Measurements from ENCODE around the gene TTPAL. TPM values are rescaled to one million over a fixed set of nuclear protein-coding genes. Genes with fewer than 3 reads are reported as not detected.
"Not testable (repeated sequence)": the region's sequence is repeated elsewhere in the genome, so short reads cannot be mapped to it uniquely, and the experiment has no call there.

Gene TTPAL
- total RNA-seq, 1 experiment from 2014 or later, result 10.3 TPM

DNA sequence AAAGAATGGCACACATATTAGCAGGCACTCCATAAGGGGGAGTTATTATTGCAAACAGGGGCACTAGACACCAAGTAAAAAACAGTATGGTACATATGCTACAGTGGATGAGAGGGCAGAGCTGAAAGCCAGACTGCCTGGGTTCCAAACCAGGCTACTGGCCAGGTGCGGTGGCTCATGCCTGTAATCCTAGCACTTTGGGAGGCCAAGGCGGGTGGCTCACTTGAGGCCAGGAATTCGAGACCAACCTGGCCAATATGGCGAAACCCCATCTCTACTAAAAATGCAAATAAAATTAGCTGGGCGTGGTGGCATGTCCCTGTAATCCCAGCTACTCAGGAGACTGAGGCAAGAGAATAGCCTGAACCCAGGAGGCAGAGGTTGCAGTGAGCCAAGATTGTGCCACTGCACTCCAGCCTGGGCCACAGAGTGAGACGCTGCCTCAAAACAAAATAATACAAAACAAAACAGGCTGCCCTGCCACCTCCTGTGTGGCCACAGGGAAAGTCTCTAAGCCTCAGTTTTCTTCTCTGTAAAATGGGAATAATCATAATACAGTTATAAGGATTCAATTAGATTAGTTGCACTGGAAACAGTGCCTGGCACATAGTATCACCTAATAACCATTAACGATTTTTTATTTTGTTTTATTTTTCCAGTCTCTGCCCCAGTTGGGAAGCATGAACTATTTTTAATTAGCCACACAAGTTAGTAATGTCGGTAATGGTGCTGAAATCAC lies 7.5 kb upstream of the TTPAL start:
- no peaks in the 10 kb centered on the region for H3K9me3 Mint-ChIP-seq
- POLR2A ChIA-PET, result no interaction called here
- H3K27ac Mint-ChIP-seq, result no peak overlapping the region
- DNase-seq (ENCODE audit: low spot score) (no peak), ATAC-seq (no peak)
- no peak overlapping the region for H3K4me3 Mint-ChIP-seq
- no peak for TF ChIP-seq ZNF232 (CRISPR knock-in tag; IDR thresholded peaks at IDR 0.05)
- TF ChIP-seq, protein P1, sequence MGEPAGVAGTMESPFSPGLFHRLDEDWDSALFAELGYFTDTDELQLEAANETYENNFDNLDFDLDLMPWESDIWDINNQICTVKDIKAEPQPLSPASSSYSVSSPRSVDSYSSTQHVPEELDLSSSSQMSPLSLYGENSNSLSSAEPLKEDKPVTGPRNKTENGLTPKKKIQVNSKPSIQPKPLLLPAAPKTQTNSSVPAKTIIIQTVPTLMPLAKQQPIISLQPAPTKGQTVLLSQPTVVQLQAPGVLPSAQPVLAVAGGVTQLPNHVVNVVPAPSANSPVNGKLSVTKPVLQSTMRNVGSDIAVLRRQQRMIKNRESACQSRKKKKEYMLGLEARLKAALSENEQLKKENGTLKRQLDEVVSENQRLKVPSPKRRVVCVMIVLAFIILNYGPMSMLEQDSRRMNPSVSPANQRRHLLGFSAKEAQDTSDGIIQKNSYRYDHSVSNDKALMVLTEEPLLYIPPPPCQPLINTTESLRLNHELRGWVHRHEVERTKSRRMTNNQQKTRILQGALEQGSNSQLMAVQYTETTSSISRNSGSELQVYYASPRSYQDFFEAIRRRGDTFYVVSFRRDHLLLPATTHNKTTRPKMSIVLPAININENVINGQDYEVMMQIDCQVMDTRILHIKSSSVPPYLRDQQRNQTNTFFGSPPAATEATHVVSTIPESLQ (CRISPR knock-in tag; IDR thresholded peaks at IDR 0.05), result no peak
- no peak for TF ChIP-seq NFE2L1 (CRISPR knock-in tag; IDR thresholded peaks at IDR 0.05)
- TF ChIP-seq, protein P2, sequence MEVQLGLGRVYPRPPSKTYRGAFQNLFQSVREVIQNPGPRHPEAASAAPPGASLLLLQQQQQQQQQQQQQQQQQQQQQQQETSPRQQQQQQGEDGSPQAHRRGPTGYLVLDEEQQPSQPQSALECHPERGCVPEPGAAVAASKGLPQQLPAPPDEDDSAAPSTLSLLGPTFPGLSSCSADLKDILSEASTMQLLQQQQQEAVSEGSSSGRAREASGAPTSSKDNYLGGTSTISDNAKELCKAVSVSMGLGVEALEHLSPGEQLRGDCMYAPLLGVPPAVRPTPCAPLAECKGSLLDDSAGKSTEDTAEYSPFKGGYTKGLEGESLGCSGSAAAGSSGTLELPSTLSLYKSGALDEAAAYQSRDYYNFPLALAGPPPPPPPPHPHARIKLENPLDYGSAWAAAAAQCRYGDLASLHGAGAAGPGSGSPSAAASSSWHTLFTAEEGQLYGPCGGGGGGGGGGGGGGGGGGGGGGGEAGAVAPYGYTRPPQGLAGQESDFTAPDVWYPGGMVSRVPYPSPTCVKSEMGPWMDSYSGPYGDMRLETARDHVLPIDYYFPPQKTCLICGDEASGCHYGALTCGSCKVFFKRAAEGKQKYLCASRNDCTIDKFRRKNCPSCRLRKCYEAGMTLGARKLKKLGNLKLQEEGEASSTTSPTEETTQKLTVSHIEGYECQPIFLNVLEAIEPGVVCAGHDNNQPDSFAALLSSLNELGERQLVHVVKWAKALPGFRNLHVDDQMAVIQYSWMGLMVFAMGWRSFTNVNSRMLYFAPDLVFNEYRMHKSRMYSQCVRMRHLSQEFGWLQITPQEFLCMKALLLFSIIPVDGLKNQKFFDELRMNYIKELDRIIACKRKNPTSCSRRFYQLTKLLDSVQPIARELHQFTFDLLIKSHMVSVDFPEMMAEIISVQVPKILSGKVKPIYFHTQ (CRISPR knock-in tag; IDR thresholded peaks at IDR 0.05), result no peak
- TF ChIP-seq, protein P3, sequence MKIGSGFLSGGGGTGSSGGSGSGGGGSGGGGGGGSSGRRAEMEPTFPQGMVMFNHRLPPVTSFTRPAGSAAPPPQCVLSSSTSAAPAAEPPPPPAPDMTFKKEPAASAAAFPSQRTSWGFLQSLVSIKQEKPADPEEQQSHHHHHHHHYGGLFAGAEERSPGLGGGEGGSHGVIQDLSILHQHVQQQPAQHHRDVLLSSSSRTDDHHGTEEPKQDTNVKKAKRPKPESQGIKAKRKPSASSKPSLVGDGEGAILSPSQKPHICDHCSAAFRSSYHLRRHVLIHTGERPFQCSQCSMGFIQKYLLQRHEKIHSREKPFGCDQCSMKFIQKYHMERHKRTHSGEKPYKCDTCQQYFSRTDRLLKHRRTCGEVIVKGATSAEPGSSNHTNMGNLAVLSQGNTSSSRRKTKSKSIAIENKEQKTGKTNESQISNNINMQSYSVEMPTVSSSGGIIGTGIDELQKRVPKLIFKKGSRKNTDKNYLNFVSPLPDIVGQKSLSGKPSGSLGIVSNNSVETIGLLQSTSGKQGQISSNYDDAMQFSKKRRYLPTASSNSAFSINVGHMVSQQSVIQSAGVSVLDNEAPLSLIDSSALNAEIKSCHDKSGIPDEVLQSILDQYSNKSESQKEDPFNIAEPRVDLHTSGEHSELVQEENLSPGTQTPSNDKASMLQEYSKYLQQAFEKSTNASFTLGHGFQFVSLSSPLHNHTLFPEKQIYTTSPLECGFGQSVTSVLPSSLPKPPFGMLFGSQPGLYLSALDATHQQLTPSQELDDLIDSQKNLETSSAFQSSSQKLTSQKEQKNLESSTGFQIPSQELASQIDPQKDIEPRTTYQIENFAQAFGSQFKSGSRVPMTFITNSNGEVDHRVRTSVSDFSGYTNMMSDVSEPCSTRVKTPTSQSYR (CRISPR knock-in tag; IDR thresholded peaks at IDR 0.05), result no peak
- TF ChIP-seq KAT7 (CRISPR knock-in tag; IDR thresholded peaks at IDR 0.05; ENCODE audit: borderline replicate concordance), result no peak
- CTCF ChIA-PET, result no interaction called here
- H3K27me3 Mint-ChIP-seq (ENCODE audit: low read depth), result no peaks in the 10 kb centered on the region; the same call in 1 of the 2 replicates
- H3K4me1 Mint-ChIP-seq, result peaks cover 5% of the 10 kb centered on the region; the same call in 1 of the 2 replicates
- no peaks in the 10 kb centered on the region for H3K36me3 Mint-ChIP-seq

DNA sequence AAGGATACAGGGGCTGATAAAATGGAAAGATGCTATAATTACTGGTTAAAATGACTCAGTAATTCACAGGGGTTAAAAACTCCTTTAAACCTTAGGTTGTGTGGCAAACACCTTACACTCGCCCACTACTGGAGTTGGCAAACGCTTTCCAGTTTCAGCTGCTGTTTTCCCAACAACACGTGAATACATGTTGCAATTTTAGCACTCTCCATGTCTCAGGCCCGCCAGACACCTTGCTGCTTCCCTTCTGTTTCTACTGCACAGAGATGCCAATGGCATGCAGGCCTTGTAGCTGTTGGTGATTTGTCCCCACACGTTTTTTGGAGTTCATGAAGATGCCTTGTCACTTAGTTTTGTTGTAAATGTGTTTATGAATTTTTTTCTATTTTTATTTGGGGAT lies 5.3 kb upstream of the TTPAL start:
- no peak overlapping the region for H3K4me3 Mint-ChIP-seq
- ChIA-PET CTCF (interaction anchor here (2.0 to 2.5 kb wide), 2 partner anchors 72 to 253 kb away, joined by 4 to 17 read pairs; no protein-coding TSS in a partner anchor), POLR2A (no interaction called here)
- ATAC-seq, result no peak
- no peaks in the 10 kb centered on the region for H3K9me3 Mint-ChIP-seq
- peaks cover 10% of the 10 kb centered on the region for H3K4me1 Mint-ChIP-seq
- no peaks in the 10 kb centered on the region for H3K36me3 Mint-ChIP-seq
- no peaks in the 10 kb centered on the region; the same call in 1 of the 2 replicates for H3K27me3 Mint-ChIP-seq (ENCODE audit: low read depth)
- DNase-seq (ENCODE audit: low spot score), result no peak
- H3K27ac Mint-ChIP-seq, result no peak overlapping the region
- TF ChIP-seq, protein P4, sequence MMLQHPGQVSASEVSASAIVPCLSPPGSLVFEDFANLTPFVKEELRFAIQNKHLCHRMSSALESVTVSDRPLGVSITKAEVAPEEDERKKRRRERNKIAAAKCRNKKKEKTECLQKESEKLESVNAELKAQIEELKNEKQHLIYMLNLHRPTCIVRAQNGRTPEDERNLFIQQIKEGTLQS (CRISPR knock-in tag; conservative IDR thresholded peaks at IDR 0.05), result no peak
- no peak for TF ChIP-seq ELF4 (CRISPR knock-in tag; IDR thresholded peaks at IDR 0.05; ENCODE audit: low read depth)

DNA sequence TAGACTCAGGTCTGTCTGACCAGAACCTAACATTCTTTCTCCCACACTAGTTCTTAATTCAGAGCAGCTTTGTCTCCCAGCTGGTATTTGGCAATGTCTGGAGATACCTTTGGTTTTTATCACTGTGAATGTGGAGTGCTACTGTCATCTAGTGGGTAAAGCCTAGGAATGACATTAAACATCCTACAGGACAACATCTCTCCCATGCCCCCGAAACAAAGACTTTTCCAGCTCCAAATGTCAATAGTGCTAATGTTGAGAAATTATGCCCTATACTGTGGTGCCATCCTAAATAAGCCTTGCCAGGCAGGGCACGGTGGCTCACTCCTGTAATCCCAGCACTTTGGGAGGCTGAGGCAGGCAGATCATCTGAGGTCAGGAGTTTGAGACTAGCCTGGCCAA lies 4.2 kb upstream of the TTPAL start:
- no peak overlapping the region for H3K27ac Mint-ChIP-seq
- TF ChIP-seq, protein P5, sequence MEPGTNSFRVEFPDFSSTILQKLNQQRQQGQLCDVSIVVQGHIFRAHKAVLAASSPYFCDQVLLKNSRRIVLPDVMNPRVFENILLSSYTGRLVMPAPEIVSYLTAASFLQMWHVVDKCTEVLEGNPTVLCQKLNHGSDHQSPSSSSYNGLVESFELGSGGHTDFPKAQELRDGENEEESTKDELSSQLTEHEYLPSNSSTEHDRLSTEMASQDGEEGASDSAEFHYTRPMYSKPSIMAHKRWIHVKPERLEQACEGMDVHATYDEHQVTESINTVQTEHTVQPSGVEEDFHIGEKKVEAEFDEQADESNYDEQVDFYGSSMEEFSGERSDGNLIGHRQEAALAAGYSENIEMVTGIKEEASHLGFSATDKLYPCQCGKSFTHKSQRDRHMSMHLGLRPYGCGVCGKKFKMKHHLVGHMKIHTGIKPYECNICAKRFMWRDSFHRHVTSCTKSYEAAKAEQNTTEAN (CRISPR knock-in tag; IDR thresholded peaks at IDR 0.05), result no peak
- no peak for TF ChIP-seq CBFB (CRISPR knock-in tag; IDR thresholded peaks at IDR 0.05; ENCODE audit: low read depth)
- TF ChIP-seq SMAD4 (CRISPR knock-in tag; IDR thresholded peaks at IDR 0.05), result no peak
- TF ChIP-seq RORB (CRISPR knock-in tag; IDR thresholded peaks at IDR 0.05), result no peak
- ATAC-seq (no peak), DNase-seq (ENCODE audit: low spot score) (no peak)
- no peaks in the 10 kb centered on the region for H3K9me3 Mint-ChIP-seq
- no peaks in the 10 kb centered on the region; the same call in 1 of the 2 replicates for H3K27me3 Mint-ChIP-seq (ENCODE audit: low read depth)
- CTCF ChIA-PET, result interaction anchor here (0.6 to 2.5 kb wide), 11 partner anchors 11 to 255 kb away, joined by 3 to 17 read pairs (median 4); partner anchors contain the start of gene FITM2
- H3K4me1 Mint-ChIP-seq, result peaks cover 16% of the 10 kb centered on the region
- POLR2A ChIA-PET, result interaction anchor here (0.6 kb wide), 1 partner anchor 205 kb away, joined by 3 read pairs; no protein-coding TSS in a partner anchor
- H3K4me3 Mint-ChIP-seq, result no peak overlapping the region
- H3K36me3 Mint-ChIP-seq, result no peaks in the 10 kb centered on the region

DNA sequence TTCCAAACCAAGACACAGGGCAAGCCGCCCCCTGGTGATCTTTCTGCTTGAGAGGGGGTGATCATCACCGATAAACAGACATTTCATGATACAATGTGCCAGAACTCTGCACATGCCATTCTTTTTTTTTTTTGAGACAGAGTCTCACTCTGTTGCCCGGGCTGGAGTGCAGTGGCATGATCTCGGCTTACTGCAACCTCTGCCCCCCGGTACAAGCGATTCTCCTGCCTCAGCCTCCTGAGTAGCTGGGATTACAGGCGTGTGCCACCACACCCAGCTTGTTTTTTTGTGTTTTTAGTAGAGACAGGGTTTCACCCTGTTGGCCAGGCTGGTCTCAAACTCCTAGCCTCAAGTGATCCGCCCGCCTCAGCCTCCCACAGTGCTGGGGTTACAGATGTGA lies 3.4 kb upstream of the TTPAL start:
- peaks cover 20% of the 10 kb centered on the region for H3K4me1 Mint-ChIP-seq
- POLR2A ChIA-PET; H3K36me3 Mint-ChIP-seq; H3K4me3 Mint-ChIP-seq; DNase-seq (ENCODE audit: low spot score); H3K27me3 Mint-ChIP-seq (ENCODE audit: low read depth); H3K27ac Mint-ChIP-seq; ATAC-seq; H3K9me3 Mint-ChIP-seq: not testable (repeated sequence)
- CTCF ChIA-PET, result interaction anchor here (1.0 to 2.5 kb wide), 4 partner anchors 22 to 255 kb away, joined by 4 to 17 read pairs (median 6); no protein-coding TSS in a partner anchor
